Measurements from ENCODE around the gene CD207.

DNA sequence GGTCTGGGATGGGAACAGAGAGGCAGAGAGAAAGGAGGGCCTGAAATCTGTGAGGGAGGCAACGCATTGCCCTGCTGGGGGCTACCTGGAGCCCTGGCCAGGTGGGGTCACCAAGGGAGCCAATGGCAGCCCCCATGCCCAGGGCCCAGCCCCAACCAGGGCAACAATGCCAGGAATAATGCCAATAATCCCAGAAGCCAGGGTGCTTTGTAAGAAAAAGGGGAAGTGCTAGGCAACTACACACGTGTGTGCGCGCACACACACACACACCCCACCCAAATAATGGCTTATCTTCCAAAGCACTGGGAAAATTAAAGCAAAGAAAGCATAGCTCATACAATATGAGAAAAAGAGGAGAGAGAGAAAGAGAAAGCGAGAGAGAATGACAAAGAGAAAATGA, 8.2 kb downstream of the CD207 start:
- TF ChIP-seq, protein P1, sequence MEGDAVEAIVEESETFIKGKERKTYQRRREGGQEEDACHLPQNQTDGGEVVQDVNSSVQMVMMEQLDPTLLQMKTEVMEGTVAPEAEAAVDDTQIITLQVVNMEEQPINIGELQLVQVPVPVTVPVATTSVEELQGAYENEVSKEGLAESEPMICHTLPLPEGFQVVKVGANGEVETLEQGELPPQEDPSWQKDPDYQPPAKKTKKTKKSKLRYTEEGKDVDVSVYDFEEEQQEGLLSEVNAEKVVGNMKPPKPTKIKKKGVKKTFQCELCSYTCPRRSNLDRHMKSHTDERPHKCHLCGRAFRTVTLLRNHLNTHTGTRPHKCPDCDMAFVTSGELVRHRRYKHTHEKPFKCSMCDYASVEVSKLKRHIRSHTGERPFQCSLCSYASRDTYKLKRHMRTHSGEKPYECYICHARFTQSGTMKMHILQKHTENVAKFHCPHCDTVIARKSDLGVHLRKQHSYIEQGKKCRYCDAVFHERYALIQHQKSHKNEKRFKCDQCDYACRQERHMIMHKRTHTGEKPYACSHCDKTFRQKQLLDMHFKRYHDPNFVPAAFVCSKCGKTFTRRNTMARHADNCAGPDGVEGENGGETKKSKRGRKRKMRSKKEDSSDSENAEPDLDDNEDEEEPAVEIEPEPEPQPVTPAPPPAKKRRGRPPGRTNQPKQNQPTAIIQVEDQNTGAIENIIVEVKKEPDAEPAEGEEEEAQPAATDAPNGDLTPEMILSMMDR (conservative IDR thresholded peaks at IDR 0.05; ENCODE audit: low read depth, low read length), result no peak
- TF ChIP-seq EZH2 (IDR thresholded peaks at IDR 0.05; ENCODE audit: borderline replicate concordance, low read depth, low read length, poor library complexity, severe bottlenecking), result no peak

Measured in A673 (cell line).